Natural killer cell (primary cell): ENCODE measurements around the gene GALNT10. TPM values are rescaled to one million over a fixed set of nuclear protein-coding genes. Genes with fewer than 3 reads are reported as not detected.

Experiments used
- ATAC-seq, 3 donors: fragments of 150-1000 bp in 2 of 3; fragments of 200-7000 bp in 1 of 3; cut with Tn5 transposase; 1 replicate in 1 of 3; 2 replicates in 2 of 3; pipeline ENCODE4 v1.10.0; 2021; ENCODE audit warnings: mild to moderate bottlenecking in 2 of 3, moderate library complexity in 2 of 3
- DNase-seq, 2 donors: peaks; one replicate each; pipeline versions ENCODE4 v3.0.0 to v3.0.0-alpha.2; 2013 to 2021; ENCODE audit warnings: mixed read lengths in 1 of 2
- H3K27ac ChIP-seq: one replicate; pipeline ENCODE4 v1.5.1; 2013; ENCODE audit warnings: mild to moderate bottlenecking, low read length
- H3K27me3 ChIP-seq: one replicate; pipeline ENCODE4 v1.6.1; 2013; ENCODE audit warnings: low read length; ENCODE audit not compliant: control insufficient read depth, insufficient read depth
- H3K36me3 ChIP-seq: one replicate; pipeline ENCODE4 v1.6.1; 2013; ENCODE audit warnings: low read length; ENCODE audit not compliant: control insufficient read depth, insufficient read depth
- H3K4me1 ChIP-seq: one replicate; pipeline ENCODE4 v1.6.1; 2013; ENCODE audit warnings: low read length; ENCODE audit not compliant: control insufficient read depth, insufficient read depth
- H3K4me3 ChIP-seq: one replicate; pipeline ENCODE4 v1.5.1; 2013; ENCODE audit warnings: low read length
- H3K9me3 ChIP-seq: one replicate; pipeline ENCODE4 v1.6.1; 2013; ENCODE audit warnings: low read length; ENCODE audit not compliant: control insufficient read depth, insufficient read depth
- H3K27ac Mint-ChIP-seq, 2 donors: one replicate each; pipeline ENCODE4 v1.8.0; 2022; ENCODE audit warnings: mild to moderate bottlenecking in 2 of 2, mixed read lengths in 2 of 2, moderate library complexity in 1 of 2
- H3K27me3 Mint-ChIP-seq, 2 donors: one replicate each; pipeline ENCODE4 v1.8.0; 2022; ENCODE audit warnings: low read depth in 2 of 2, mixed read lengths in 2 of 2
- H3K36me3 Mint-ChIP-seq: one replicate; pipeline ENCODE4 v1.8.0; 2022; ENCODE audit warnings: mixed read lengths
- H3K4me1 Mint-ChIP-seq, 2 donors: one replicate each; pipeline ENCODE4 v1.8.0; 2022; ENCODE audit warnings: mixed read lengths in 2 of 2
- H3K4me3 Mint-ChIP-seq: one replicate; pipeline ENCODE4 v1.8.0; 2022; ENCODE audit warnings: mild to moderate bottlenecking, moderate library complexity, mixed read lengths
- H3K9me3 Mint-ChIP-seq, 2 donors: one replicate each; pipeline ENCODE4 v1.8.0; 2022; ENCODE audit warnings: mixed read lengths in 2 of 2
- WGBS: methylation state at CpG from one replicate; pipeline ENCODE4 v1.1.7; 2013; ENCODE audit warnings: missing lambda C conversion rate; ENCODE audit not compliant: insufficient coverage; 5-methylcytosine and 5-hydroxymethylcytosine counted together
- intact Hi-C: fragments of 100-400 bp; cut with micrococcal nuclease; formaldehyde crosslinking; loops from one replicate; pipeline ENCODE4 v1.14.2; 2022
- total RNA-seq, 4 donors: library from RNA; stranded (reverse); fragments of 120-200 nt in 1 of 4; gene quantifications; one replicate each; pipeline versions ENCODE4 v1.2.3 to v1.2.4, GENCODE V29; 2013 to 2022
- TF ChIP-seq, protein P1 (sequence below): fragments of 200-600 bp; IDR thresholded peaks from one replicate; pipeline ENCODE4 v1.8.0; 2022; ENCODE audit warnings: antibody characterized with exemption

GALNT10 gene
- total RNA-seq, 3 donors from 2014 or later (not counting 1 experiment from before 2014, with no cell fraction given): 77.0 to 92.6 (median 77.6) TPM

DNA sequence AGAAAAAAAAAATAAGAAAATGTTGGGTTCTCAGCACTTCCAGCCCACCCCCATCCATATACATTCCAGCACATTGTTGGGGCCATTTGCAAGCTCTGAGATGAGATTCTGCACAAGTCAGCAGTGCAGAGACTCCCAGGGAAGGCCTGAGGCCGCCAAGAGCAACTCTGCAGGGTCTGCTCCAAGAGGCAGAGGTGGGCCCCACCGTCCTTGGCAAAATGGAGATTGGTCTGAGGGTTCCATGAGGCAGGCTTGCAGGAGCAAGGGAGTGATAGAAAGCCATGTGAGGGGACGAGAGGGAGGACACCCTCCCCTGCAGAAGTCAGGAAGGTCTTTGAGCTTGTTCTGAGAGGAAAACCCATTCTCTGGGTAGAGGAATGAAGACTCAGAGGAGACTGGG lies 203.3 kb downstream of the GALNT10 start:
- Histone ChIP-seq H3K4me1 (peaks cover 11% of the 10 kb centered on the region), H3K4me3 (no peak overlapping the region), H3K27ac (no peak overlapping the region), H3K9me3 (no peaks in the 10 kb centered on the region), H3K27me3 (no peaks in the 10 kb centered on the region), H3K36me3 (peaks cover 21% of the 10 kb centered on the region)
- Mint-ChIP-seq H3K27me3 (no peaks in the 10 kb centered on the region), H3K4me1 (peaks cover 25 to 45% of the 10 kb centered on the region in 2 donors), H3K9me3 (no peaks in the 10 kb centered on the region), H3K4me3 (peak overlapping the region; percentile 67), H3K27ac (peak overlapping the region; percentile 35 to 47), H3K36me3 (no peaks in the 10 kb centered on the region)
- 96% methylated on average over 3 of the region's 3 CpGs for WGBS
- no peak for ATAC-seq
- intact Hi-C loops: no loop called here
- no peak for DNase-seq
- TF ChIP-seq, protein P1, sequence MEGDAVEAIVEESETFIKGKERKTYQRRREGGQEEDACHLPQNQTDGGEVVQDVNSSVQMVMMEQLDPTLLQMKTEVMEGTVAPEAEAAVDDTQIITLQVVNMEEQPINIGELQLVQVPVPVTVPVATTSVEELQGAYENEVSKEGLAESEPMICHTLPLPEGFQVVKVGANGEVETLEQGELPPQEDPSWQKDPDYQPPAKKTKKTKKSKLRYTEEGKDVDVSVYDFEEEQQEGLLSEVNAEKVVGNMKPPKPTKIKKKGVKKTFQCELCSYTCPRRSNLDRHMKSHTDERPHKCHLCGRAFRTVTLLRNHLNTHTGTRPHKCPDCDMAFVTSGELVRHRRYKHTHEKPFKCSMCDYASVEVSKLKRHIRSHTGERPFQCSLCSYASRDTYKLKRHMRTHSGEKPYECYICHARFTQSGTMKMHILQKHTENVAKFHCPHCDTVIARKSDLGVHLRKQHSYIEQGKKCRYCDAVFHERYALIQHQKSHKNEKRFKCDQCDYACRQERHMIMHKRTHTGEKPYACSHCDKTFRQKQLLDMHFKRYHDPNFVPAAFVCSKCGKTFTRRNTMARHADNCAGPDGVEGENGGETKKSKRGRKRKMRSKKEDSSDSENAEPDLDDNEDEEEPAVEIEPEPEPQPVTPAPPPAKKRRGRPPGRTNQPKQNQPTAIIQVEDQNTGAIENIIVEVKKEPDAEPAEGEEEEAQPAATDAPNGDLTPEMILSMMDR: no peak

DNA sequence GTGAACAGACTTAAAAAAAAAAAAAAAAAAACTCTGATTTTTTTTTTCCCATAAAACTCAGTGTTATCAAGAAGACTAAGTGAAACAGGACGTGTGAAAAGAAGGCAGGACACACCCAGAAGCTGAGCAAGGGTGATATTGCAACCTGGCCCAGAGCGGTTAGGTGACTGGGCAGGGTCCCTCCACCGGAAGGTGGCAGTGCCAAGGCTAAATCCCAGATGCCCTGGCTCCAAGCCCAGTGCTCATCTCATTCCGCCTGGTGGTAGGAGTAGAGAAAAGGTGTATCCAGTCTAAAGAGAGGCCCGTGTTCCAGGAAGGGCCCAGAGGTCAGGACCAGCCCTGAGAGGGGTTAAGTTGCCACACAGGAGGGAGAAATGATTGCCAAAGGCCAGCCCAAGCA lies 203.8 kb downstream of the GALNT10 start:
- no peak overlapping the region for H3K27ac ChIP-seq
- no peak for ATAC-seq
- H3K27me3 Mint-ChIP-seq: no peaks in the 10 kb centered on the region
- H3K36me3 Mint-ChIP-seq: no peaks in the 10 kb centered on the region
- intact Hi-C loops: no loop called here
- TF ChIP-seq, protein P1: no peak
- no peak overlapping the region for H3K4me3 Mint-ChIP-seq
- DNase-seq: no peak
- H3K27ac Mint-ChIP-seq: peak overlapping the region; percentile 35 to 47
- H3K4me3 ChIP-seq: no peak overlapping the region
- WGBS: 80% methylated on average over 5 of the region's 5 CpGs
- peaks cover 25 to 45% of the 10 kb centered on the region in 2 donors for H3K4me1 Mint-ChIP-seq
- no peaks in the 10 kb centered on the region for H3K9me3 Mint-ChIP-seq
- peaks cover 11% of the 10 kb centered on the region for H3K4me1 ChIP-seq
- no peaks in the 10 kb centered on the region for H3K9me3 ChIP-seq
- H3K36me3 ChIP-seq: peaks cover 21% of the 10 kb centered on the region
- no peaks in the 10 kb centered on the region for H3K27me3 ChIP-seq

DNA sequence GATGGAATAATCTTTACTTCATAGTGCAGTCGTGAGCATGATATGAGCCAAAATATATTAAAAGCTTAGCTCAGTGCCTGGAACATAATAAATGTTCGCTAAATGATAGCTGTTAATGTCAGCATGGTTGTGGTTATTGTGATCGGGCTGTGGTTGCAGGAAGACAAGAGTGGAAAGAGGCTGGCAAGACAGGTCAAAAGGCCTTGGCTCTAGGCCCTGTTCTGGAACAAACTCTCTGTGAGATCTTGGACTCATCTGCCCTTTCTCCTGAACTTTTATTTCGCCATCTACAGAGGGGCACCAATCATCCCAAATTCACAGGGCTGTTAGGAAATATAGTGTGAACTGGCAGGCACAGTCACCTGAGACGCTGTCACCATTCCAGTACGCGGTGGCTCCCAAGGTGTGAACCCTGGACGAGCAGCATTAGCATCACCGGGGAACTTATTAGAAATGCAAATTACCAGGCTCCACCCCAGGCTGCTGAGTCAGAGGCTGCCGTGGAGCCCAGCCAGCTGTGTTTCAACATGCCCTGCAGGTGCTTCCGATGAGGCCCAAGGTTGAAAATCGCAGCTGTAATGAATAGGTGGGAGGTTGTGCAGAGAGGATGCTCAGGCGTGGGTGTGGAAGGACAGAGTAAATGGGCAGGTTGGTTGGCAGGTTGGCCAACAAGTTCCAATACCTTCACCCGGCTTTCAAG lies 205.0 kb downstream of the GALNT10 start:
- ATAC-seq (no peak), DNase-seq (no peak)
- H3K27ac ChIP-seq: no peak overlapping the region
- Mint-ChIP-seq H3K9me3 (no peaks in the 10 kb centered on the region), H3K27ac (peak overlapping the region; percentile 38 to 66), H3K4me3 (no peak overlapping the region), H3K4me1 (peaks cover 25 to 49% of the 10 kb centered on the region in 2 donors), H3K27me3 (no peaks in the 10 kb centered on the region), H3K36me3 (no peaks in the 10 kb centered on the region)
- peaks cover 11% of the 10 kb centered on the region for H3K4me1 ChIP-seq
- peaks cover 20% of the 10 kb centered on the region for H3K36me3 ChIP-seq
- no peaks in the 10 kb centered on the region for H3K27me3 ChIP-seq
- intact Hi-C loops: no loop called here
- H3K4me3 ChIP-seq: no peak overlapping the region
- no peaks in the 10 kb centered on the region for H3K9me3 ChIP-seq
- 73% methylated on average over 14 of the region's 14 CpGs for WGBS
- TF ChIP-seq, protein P1: no peak

DNA sequence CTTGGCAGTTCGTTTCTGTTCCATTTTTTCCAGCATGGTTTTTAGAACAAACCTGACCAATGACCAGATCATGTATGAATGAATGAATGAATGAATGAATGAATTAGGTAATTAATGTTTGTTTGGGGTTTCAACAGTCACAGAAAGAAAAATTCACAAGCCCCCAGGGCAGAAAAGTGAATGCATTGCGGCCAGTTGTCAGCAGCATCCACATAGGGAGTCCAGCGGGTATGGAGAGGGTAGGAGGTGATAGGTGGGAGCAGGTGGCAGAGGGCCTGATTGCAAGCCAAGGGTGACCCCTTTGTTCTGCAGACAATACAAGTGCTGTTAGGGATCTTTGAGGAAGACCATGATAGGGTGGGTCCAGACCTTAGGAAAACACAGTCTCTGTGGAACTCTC lies 205.6 kb downstream of the GALNT10 start:
- peaks cover 15% of the 10 kb centered on the region for H3K36me3 ChIP-seq
- DNase-seq (no peak), ATAC-seq (no peak)
- WGBS: 86% methylated on average over 3 of the region's 3 CpGs
- no peaks in the 10 kb centered on the region for H3K27me3 Mint-ChIP-seq
- no peak overlapping the region for H3K4me3 ChIP-seq
- H3K27me3 ChIP-seq: no peaks in the 10 kb centered on the region
- intact Hi-C loops: no loop called here
- H3K36me3 Mint-ChIP-seq: no peaks in the 10 kb centered on the region
- H3K4me1 Mint-ChIP-seq: peaks cover 25 to 54% of the 10 kb centered on the region in 2 donors
- H3K9me3 ChIP-seq: no peaks in the 10 kb centered on the region
- peak overlapping the region; percentile 38 to 66 for H3K27ac Mint-ChIP-seq
- peaks cover 11% of the 10 kb centered on the region for H3K4me1 ChIP-seq
- no peaks in the 10 kb centered on the region for H3K9me3 Mint-ChIP-seq
- no peak overlapping the region for H3K4me3 Mint-ChIP-seq
- TF ChIP-seq, protein P1: no peak
- no peak overlapping the region for H3K27ac ChIP-seq
